K562 (cell line): ENCODE results near the gene GPR153. TPM values are rescaled to one million over a fixed set of nuclear protein-coding genes. Genes with fewer than 3 reads are reported as not detected.

ENCODE experiments used
- ATF1 ChIP-seq, 2 experiments: fragments of 450-650 bp in 1 of 2; IDR thresholded peaks; 2 replicates each; pipeline ENCODE4 v1.6.1; 2016; ENCODE audit warnings: missing compliant biosample characterization in 1 of 2, missing genetic modification characterization in 1 of 2
- CBX2 ChIP-seq: fragments of 200-600 bp; sonication (generic); IDR thresholded peaks from one replicate; pipeline ENCODE4 v1.6.1; 2012; ENCODE audit warnings: mild to moderate bottlenecking, low read length, inconsistent platforms; ENCODE audit not compliant: insufficient read depth, poor library complexity, severe bottlenecking
- CSDE1 ChIP-seq, 2 experiments: fragments of 450-650 bp; IDR thresholded peaks; 2 replicates each; pipeline ENCODE4 v1.6.1; 2016; ENCODE audit warnings: mild to moderate bottlenecking in 1 of 2
- CTCF ChIP-seq, 3 experiments: IDR thresholded peaks in 2 of 3; conservative IDR thresholded peaks in 1 of 3; 2 replicates each; pipeline ENCODE4 v1.5.1; 2011 to 2012; ENCODE audit warnings: low read length in 3 of 3, mild to moderate bottlenecking in 3 of 3, control low read depth in 2 of 3, improper control_type of control experiment in 1 of 3, inconsistent platforms in 1 of 3, low read depth in 1 of 3, mixed read lengths in 1 of 3, moderate library complexity in 1 of 3; ENCODE audit not compliant: insufficient read depth in 2 of 3
- GABPB1 ChIP-seq: sonication (generic); formaldehyde crosslinking; IDR thresholded peaks from 2 replicates; pipeline ENCODE4 v1.8.0; 2022; ENCODE audit warnings: mild to moderate bottlenecking, missing genetic modification reagents
- KHSRP ChIP-seq: fragments of 450-650 bp; IDR thresholded peaks from 2 replicates; pipeline ENCODE4 v1.6.1; 2017
- LARP7 ChIP-seq: fragments of 450-650 bp; IDR thresholded peaks from 2 replicates; pipeline ENCODE4 v1.6.1; 2016
- MED1 ChIP-seq: sonication (generic); formaldehyde crosslinking; IDR thresholded peaks from 2 replicates; pipeline ENCODE4 v1.8.1; 2023; ENCODE audit warnings: missing genetic modification reagents, borderline replicate concordance
- MTA3 ChIP-seq: fragments of 450-650 bp; formaldehyde crosslinking; IDR thresholded peaks from 2 replicates; pipeline ENCODE4 v1.6.1; 2017; ENCODE audit warnings: mild to moderate bottlenecking, borderline replicate concordance
- NFE2 ChIP-seq: IDR thresholded peaks from 2 replicates; pipeline ENCODE4 v1.6.1; 2014; ENCODE audit warnings: antibody characterized with exemption, low read depth
- PTBP1 ChIP-seq: fragments of 200-400 bp; formaldehyde crosslinking; IDR thresholded peaks from 2 replicates; pipeline ENCODE4 v1.6.1; 2017; ENCODE audit warnings: low read depth, low read length
- RB1 ChIP-seq: fragments of 450-650 bp; IDR thresholded peaks from 2 replicates; pipeline ENCODE4 v1.6.1; 2017; ENCODE audit warnings: low read depth, mild to moderate bottlenecking
- RBFOX2 ChIP-seq: fragments of 200-400 bp; formaldehyde crosslinking; IDR thresholded peaks from 2 replicates; pipeline ENCODE4 v1.6.1; 2017; ENCODE audit warnings: low read depth, mild to moderate bottlenecking, low read length, moderate library complexity
- RFX5 ChIP-seq: IDR thresholded peaks from 2 replicates; pipeline ENCODE4 v1.6.1; 2011; ENCODE audit warnings: low read depth, mild to moderate bottlenecking, improper control_type of control experiment, low read length
- SAFB ChIP-seq: fragments of 200-400 bp; formaldehyde crosslinking; IDR thresholded peaks from 2 replicates; pipeline ENCODE4 v1.6.1; 2017; ENCODE audit warnings: low read depth, low read length, borderline replicate concordance
- SMAD2 ChIP-seq: fragments of 150-350 bp; IDR thresholded peaks from 2 replicates; pipeline ENCODE4 v1.6.1; 2014; ENCODE audit warnings: low read depth, mild to moderate bottlenecking, low read length
- SP1 ChIP-seq: sonication (generic); formaldehyde crosslinking; IDR thresholded peaks from 2 replicates; pipeline ENCODE4 v1.8.1; 2022; ENCODE audit warnings: mild to moderate bottlenecking, missing genetic modification reagents
- TCF15 ChIP-seq: fragments of 250-450 bp; sonication (Bioruptor Pico); IDR thresholded peaks from 2 replicates; pipeline ENCODE4 v1.8.0; 2022; ENCODE audit warnings: moderate library complexity, mild to moderate bottlenecking, inconsistent platforms
- YY1 ChIP-seq, 3 experiments: IDR thresholded peaks; 2 replicates each; pipeline ENCODE4 v1.6.1; 2011; ENCODE audit warnings: low read length in 2 of 3, mild to moderate bottlenecking in 2 of 3, moderate library complexity in 2 of 3, borderline replicate concordance in 1 of 3, control low read depth in 1 of 3, low read depth in 1 of 3; ENCODE audit not compliant: insufficient read depth in 3 of 3, insufficient replicate concordance in 2 of 3, control insufficient read depth in 1 of 3, insufficient read length in 1 of 3; ENCODE audit errors: extremely low read depth in 1 of 3
- ZNF146 ChIP-seq: IDR thresholded peaks from one replicate; pipeline ENCODE4 v1.6.1; 2018; ENCODE audit warnings: missing compliant biosample characterization; ENCODE audit not compliant: unreplicated experiment
- ZNF224 ChIP-seq: sonication (generic); formaldehyde crosslinking; IDR thresholded peaks from 2 replicates; pipeline ENCODE4 v1.8.0; 2022; ENCODE audit warnings: mild to moderate bottlenecking, missing genetic modification reagents
- ZNF23 ChIP-seq: fragments of 250-450 bp; sonication (Bioruptor Pico); IDR thresholded peaks from 2 replicates; pipeline ENCODE4 v1.4.0; 2020; ENCODE audit warnings: mild to moderate bottlenecking
- ZNF347 ChIP-seq: fragments of 450-650 bp; formaldehyde crosslinking; IDR thresholded peaks from 2 replicates; pipeline ENCODE4 v1.4.0; 2020; ENCODE audit warnings: low read depth, mild to moderate bottlenecking, moderate library complexity
- ZNF589 ChIP-seq: fragments of 200-800 bp; sonication (Bioruptor generic); IDR thresholded peaks from 2 replicates; pipeline ENCODE4 v1.6.1; 2016; ENCODE audit warnings: low read depth, missing genetic modification characterization, missing compliant biosample characterization
- polyA plus RNA-seq, 8 experiments: library from polyadenylated mRNA; depleted of rRNA in 4 of 8; stranded (reverse) in 5 of 8; unstranded in 3 of 8; fragments of >200 nt; fragmentation: Nextera tagmentation in 2 of 8; fragmentation: Illumina TruSeq in 1 of 8; extraction: Ambion mirVana in 2 of 8; extraction: Trizol in 1 of 8; gene quantifications; 2 replicates each; pipeline versions ENCODE4 v1.2.1 to v1.2.3, GENCODE V29; 2011 to 2014; ENCODE audit warnings: inconsistent platforms in 1 of 8, missing spikeins in 1 of 8
- total RNA-seq, 7 experiments: library from RNA; depleted of rRNA in 6 of 7; stranded (reverse); fragments of >200 nt in 6 of 7; fragmentation: Illumina TruSeq in 2 of 7; extraction: Trizol in 2 of 7; gene quantifications; 2 replicates each; pipeline versions ENCODE4 v1.2.1 to v1.2.3, GENCODE V29; 2011 to 2021; ENCODE audit warnings: low replicate concordance in 1 of 7
- TF ChIP-seq, protein P1 (sequence below): fragments of 250-450 bp; sonication (Bioruptor Pico); IDR thresholded peaks from 2 replicates; pipeline ENCODE4 v1.8.0; 2021; ENCODE audit warnings: mild to moderate bottlenecking, moderate library complexity

GPR153 gene
- total and polyA plus RNA-seq, 9 of the 15 experiments (the other 6 are each of a cell fraction or from before 2014, with no cell fraction given), result 0.01 to 1.5 (median 0.51) TPM

- no peak for TF ChIP-seq CSDE1 (IDR thresholded peaks at IDR 0.05)
- TF ChIP-seq, protein P1, sequence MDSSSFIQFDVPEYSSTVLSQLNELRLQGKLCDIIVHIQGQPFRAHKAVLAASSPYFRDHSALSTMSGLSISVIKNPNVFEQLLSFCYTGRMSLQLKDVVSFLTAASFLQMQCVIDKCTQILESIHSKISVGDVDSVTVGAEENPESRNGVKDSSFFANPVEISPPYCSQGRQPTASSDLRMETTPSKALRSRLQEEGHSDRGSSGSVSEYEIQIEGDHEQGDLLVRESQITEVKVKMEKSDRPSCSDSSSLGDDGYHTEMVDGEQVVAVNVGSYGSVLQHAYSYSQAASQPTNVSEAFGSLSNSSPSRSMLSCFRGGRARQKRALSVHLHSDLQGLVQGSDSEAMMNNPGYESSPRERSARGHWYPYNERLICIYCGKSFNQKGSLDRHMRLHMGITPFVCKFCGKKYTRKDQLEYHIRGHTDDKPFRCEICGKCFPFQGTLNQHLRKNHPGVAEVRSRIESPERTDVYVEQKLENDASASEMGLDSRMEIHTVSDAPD, result no peak
- peak; percentile 78 for TF ChIP-seq ATF1 (CRISPR knock-in tag; IDR thresholded peaks at IDR 0.05)
- TF ChIP-seq ATF1 (tag; IDR thresholded peaks at IDR 0.05), result peak; percentile 98
- TF ChIP-seq ZNF224 (CRISPR knock-in tag), result no peak
- TF ChIP-seq MTA3, result no peak; the same call in 1 of the 2 replicates
- TF ChIP-seq NFE2, result no peak
- TF ChIP-seq PTBP1, result no peak
- peak; percentile 23; the same call in 1 of the 2 replicates for TF ChIP-seq RB1
- 0 out of 2 replicates have a peak, but pooled peaks have one; percentile 34 for TF ChIP-seq SAFB
- no peak for TF ChIP-seq CBX2
- TF ChIP-seq KHSRP, result peak; percentile 87
- peak; percentile 41; the same call in 1 of the 2 replicates for TF ChIP-seq RFX5
- no peak for TF ChIP-seq CTCF (IDR thresholded peaks at IDR 0.05 in 2 of 3, conservative IDR thresholded peaks at IDR 0.05 in 1 of 3; ENCODE audit: insufficient read depth in 2 of 3, low read depth in 1 of 3, low read length in 3 of 3)
- TF ChIP-seq RBFOX2, result peak; percentile 33; the same call in 1 of the 2 replicates
- no peak for TF ChIP-seq ZNF589 (CRISPR knock-in tag)
- TF ChIP-seq ZNF347 (CRISPR knock-in tag), result no peak
- 0 out of 2 replicates have a peak, but pooled peaks have one; percentile 45 for TF ChIP-seq GABPB1 (CRISPR knock-in tag)
- TF ChIP-seq MED1, result no peak
- TF ChIP-seq ZNF23 (CRISPR knock-in tag), result no peak
- no peak for TF ChIP-seq ZNF146 (CRISPR knock-in tag)
- no peak for TF ChIP-seq YY1 (IDR thresholded peaks at IDR 0.05; ENCODE audit: borderline replicate concordance in 1 of 3, control insufficient read depth in 1 of 3, extremely low read depth in 1 of 3, insufficient read depth in 3 of 3, insufficient read length in 1 of 3, insufficient replicate concordance in 2 of 3, low read depth in 1 of 3, low read length in 2 of 3)
- TF ChIP-seq LARP7, result no peak
- no peak for TF ChIP-seq TCF15 (CRISPR knock-in tag)
- no peak for TF ChIP-seq SMAD2
- peak; percentile 53; the same call in 1 of the 2 replicates for TF ChIP-seq SP1 (CRISPR knock-in tag)
Measured at GRCh38 chr1:6259491-6260362, 1.2 kb downstream of the GPR153 start (continued).
